Liver (tissue), 9 donors: ENCODE results near the gene ASIC4. TPM values are rescaled to one million over a fixed set of nuclear protein-coding genes. Genes with fewer than 3 reads are reported as not detected.

Experiments
- DNase-seq: peaks from one replicate; pipeline ENCODE4 v3.0.0-alpha.2; 2017; ENCODE audit warnings: low spot score
- H3K27ac ChIP-seq, 2 donors: one replicate each; pipeline ENCODE4 v1.7.0; 2013; ENCODE audit warnings: inconsistent platforms in 2 of 2, low read length in 2 of 2, control low read depth in 1 of 2, low read depth in 1 of 2, mild to moderate bottlenecking in 1 of 2
- H3K27me3 ChIP-seq, 4 donors: one replicate each; pipeline versions ENCODE4 v1.6.1 to v1.7.0; 2013; ENCODE audit warnings: low read length in 3 of 4, inconsistent platforms in 1 of 4, mild to moderate bottlenecking in 1 of 4, moderate library complexity in 1 of 4; ENCODE audit not compliant: control insufficient read depth in 4 of 4, insufficient read depth in 4 of 4
- H3K36me3 ChIP-seq, 4 donors: one replicate each; pipeline versions ENCODE4 v1.6.1 to v1.7.0; 2013; ENCODE audit warnings: low read length in 3 of 4, mild to moderate bottlenecking in 3 of 4, low read depth in 1 of 4, moderate library complexity in 1 of 4; ENCODE audit not compliant: control insufficient read depth in 4 of 4, insufficient read depth in 3 of 4
- H3K4me1 ChIP-seq, 4 donors: one replicate each; pipeline versions ENCODE4 v1.6.1 to v1.7.0; 2013; ENCODE audit warnings: low read length in 3 of 4, mild to moderate bottlenecking in 3 of 4, moderate library complexity in 1 of 4; ENCODE audit not compliant: control insufficient read depth in 4 of 4, insufficient read depth in 4 of 4
- H3K4me3 ChIP-seq, 3 donors: one replicate each; pipeline versions ENCODE4 v1.6.1 to v1.7.0; 2013; ENCODE audit warnings: low read length in 3 of 3, control low read depth in 1 of 3, low read depth in 1 of 3, mild to moderate bottlenecking in 1 of 3
- H3K9ac ChIP-seq, 2 donors: one replicate each; pipeline ENCODE4 v1.7.0; 2013; ENCODE audit warnings: low read length in 2 of 2, mild to moderate bottlenecking in 2 of 2, moderate library complexity in 2 of 2, control low read depth in 1 of 2, low read depth in 1 of 2
- H3K9me3 ChIP-seq, 4 donors: one replicate each; pipeline versions ENCODE4 v1.6.1 to v1.7.0; 2013; ENCODE audit warnings: low read length in 3 of 4; ENCODE audit not compliant: control insufficient read depth in 4 of 4
- EGR1 ChIP-seq, 2 donors: IDR thresholded peaks; 2 replicates each; pipeline ENCODE4 v1.6.1; 2016 to 2018; ENCODE audit warnings: antibody characterized with exemption in 2 of 2, low read depth in 2 of 2
- FOXA1 ChIP-seq: IDR thresholded peaks from 2 replicates; pipeline ENCODE4 v1.6.1; 2016; ENCODE audit warnings: antibody characterized with exemption
- FOXA2 ChIP-seq: IDR thresholded peaks from 2 replicates; pipeline ENCODE4 v1.6.1; 2016; ENCODE audit warnings: antibody characterized with exemption
- HNF4A ChIP-seq, 2 donors: conservative IDR thresholded peaks; 2 replicates each; pipeline ENCODE4 v1.6.1; 2016; ENCODE audit warnings: antibody characterized with exemption in 2 of 2, mild to moderate bottlenecking in 2 of 2
- HNF4G ChIP-seq: IDR thresholded peaks from 2 replicates; pipeline ENCODE4 v1.6.1; 2016; ENCODE audit warnings: antibody characterized with exemption
- NR2F2 ChIP-seq: IDR thresholded peaks from 2 replicates; pipeline ENCODE4 v1.6.1; 2016; ENCODE audit warnings: antibody characterized with exemption
- RAD21 ChIP-seq, 2 donors: IDR thresholded peaks; 2 replicates each; pipeline ENCODE4 v1.6.1; 2016; ENCODE audit warnings: antibody characterized with exemption in 2 of 2, mild to moderate bottlenecking in 2 of 2
- RXRA ChIP-seq, 2 donors: IDR thresholded peaks; 2 replicates each; pipeline ENCODE4 v1.6.1; 2017 to 2018; ENCODE audit warnings: antibody characterized with exemption in 2 of 2, mild to moderate bottlenecking in 1 of 2
- TAF1 ChIP-seq: conservative IDR thresholded peaks from 2 replicates; pipeline ENCODE4 v1.6.1; 2016; ENCODE audit warnings: antibody characterized with exemption, mild to moderate bottlenecking
- YY1 ChIP-seq: IDR thresholded peaks from 2 replicates; pipeline ENCODE4 v1.6.1; 2016; ENCODE audit warnings: antibody characterized with exemption, mild to moderate bottlenecking
- WGBS: extraction: QIAGEN DNeasy Blood & Tissue Kit; methylation state at CpG from one replicate; pipeline ENCODE4 v1.1.7; 2013; 5-methylcytosine and 5-hydroxymethylcytosine counted together
- polyA plus RNA-seq, 2 donors: library from polyadenylated mRNA; stranded (reverse) in 1 of 2; unstranded in 1 of 2; fragments of 200-250 nt in 1 of 2; fragments of >200 nt in 1 of 2; fragmentation: Nextera tagmentation in 1 of 2; extraction: Ambion mirVana in 1 of 2; gene quantifications; one replicate each; pipeline versions ENCODE4 v1.2.1 to v1.2.3, GENCODE V29; 2013 to 2015
- total RNA-seq, 2 donors: library from RNA; depleted of rRNA; stranded (reverse); fragments of >200 nt; gene quantifications; one replicate each; pipeline ENCODE4 v1.2.3, GENCODE V29; 2014
- TF ChIP-seq, protein P1 (sequence below): IDR thresholded peaks from 2 replicates; pipeline ENCODE4 v1.6.1; 2016; ENCODE audit warnings: antibody characterized with exemption, mild to moderate bottlenecking
- TF ChIP-seq, protein P2 (sequence below): IDR thresholded peaks from 2 replicates; pipeline ENCODE4 v1.6.1; 2016; ENCODE audit warnings: antibody characterized with exemption
- TF ChIP-seq, protein P3 (sequence below): fragments of 150-350 bp; IDR thresholded peaks from 2 replicates; pipeline ENCODE4 v1.5.1; 2017; ENCODE audit warnings: improper control_type of control experiment, low read depth, low read length; ENCODE audit not compliant: missing input control
- TF ChIP-seq, protein P4 (sequence below): IDR thresholded peaks from 2 replicates; pipeline ENCODE4 v1.6.1; 2016; ENCODE audit warnings: antibody characterized with exemption
- donor health status: healthy.
- donor health status: healthy.
- donor health status: healthy.
- donor health status: healthy.
- donor health status: healthy.

ASIC4 gene
- total and polyA plus RNA-seq, 4 donors: 0.08 to 1.5 TPM; not detected in 2

DNA sequence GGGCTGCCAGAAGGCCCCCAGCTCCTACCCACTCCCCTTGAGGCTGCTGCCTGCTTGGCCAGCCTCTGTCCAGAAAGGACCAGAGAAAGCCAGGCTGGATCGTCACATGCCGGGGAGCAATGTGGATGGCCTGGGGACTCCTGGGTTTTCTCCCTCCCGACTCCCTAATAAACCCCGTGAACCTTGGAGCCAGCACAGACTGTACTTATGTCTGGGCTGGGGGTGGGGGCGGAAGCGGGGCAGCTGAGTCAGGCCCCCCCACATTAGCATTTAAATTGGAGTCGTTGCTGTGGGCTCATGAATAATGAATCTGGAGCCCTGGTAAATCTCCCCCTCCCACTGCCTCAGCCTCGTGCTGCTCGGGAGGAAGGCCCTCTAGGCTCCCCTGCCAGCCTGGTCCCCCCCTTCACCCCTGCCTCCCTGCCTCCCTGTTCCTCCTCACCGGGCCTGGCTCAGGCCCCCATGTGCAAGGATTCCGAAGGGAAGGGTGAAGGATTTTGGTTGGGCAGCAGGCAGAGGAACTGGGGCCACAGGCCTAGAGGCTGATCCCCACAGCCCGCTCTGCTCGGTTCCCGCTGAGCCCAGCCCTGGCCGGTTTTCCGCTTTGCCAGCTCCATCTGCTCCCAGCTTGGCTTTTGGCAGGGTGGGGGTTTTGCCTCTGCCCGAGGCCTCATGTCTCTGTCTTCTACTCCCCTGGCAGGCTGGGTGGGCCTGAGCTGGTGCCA is 7.3 kb upstream of the ASIC4 start:
- Histone ChIP-seq H3K4me1 (peaks cover 0 to 9% (median 6%) of the 10 kb centered on the region in 4 donors), H3K4me3 (no peak overlapping the region), H3K27ac (no peak overlapping the region), H3K9ac (no peak overlapping the region), H3K27me3 (no peaks in the 10 kb centered on the region), H3K9me3 (no peaks in the 10 kb centered on the region), H3K36me3 (peaks cover 14 to 31% (median 15%) of the 10 kb centered on the region in 4 donors)
- 91% methylated on average over 17 of the region's 17 CpGs for WGBS
- TF ChIP-seq HNF4G (no peak), TAF1 (no peak), NR2F2 (no peak), EGR1 (IDR thresholded peaks at IDR 0.05; ENCODE audit: low read depth in 2 of 2) (no peak), RXRA (IDR thresholded peaks at IDR 0.05) (no peak), FOXA2 (no peak), HNF4A (conservative IDR thresholded peaks at IDR 0.05) (no peak), FOXA1 (no peak), RAD21 (IDR thresholded peaks at IDR 0.05) (no peak), YY1 (no peak)
- TF ChIP-seq, protein P1, sequence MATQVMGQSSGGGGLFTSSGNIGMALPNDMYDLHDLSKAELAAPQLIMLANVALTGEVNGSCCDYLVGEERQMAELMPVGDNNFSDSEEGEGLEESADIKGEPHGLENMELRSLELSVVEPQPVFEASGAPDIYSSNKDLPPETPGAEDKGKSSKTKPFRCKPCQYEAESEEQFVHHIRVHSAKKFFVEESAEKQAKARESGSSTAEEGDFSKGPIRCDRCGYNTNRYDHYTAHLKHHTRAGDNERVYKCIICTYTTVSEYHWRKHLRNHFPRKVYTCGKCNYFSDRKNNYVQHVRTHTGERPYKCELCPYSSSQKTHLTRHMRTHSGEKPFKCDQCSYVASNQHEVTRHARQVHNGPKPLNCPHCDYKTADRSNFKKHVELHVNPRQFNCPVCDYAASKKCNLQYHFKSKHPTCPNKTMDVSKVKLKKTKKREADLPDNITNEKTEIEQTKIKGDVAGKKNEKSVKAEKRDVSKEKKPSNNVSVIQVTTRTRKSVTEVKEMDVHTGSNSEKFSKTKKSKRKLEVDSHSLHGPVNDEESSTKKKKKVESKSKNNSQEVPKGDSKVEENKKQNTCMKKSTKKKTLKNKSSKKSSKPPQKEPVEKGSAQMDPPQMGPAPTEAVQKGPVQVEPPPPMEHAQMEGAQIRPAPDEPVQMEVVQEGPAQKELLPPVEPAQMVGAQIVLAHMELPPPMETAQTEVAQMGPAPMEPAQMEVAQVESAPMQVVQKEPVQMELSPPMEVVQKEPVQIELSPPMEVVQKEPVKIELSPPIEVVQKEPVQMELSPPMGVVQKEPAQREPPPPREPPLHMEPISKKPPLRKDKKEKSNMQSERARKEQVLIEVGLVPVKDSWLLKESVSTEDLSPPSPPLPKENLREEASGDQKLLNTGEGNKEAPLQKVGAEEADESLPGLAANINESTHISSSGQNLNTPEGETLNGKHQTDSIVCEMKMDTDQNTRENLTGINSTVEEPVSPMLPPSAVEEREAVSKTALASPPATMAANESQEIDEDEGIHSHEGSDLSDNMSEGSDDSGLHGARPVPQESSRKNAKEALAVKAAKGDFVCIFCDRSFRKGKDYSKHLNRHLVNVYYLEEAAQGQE: no peak
- TF ChIP-seq, protein P2, sequence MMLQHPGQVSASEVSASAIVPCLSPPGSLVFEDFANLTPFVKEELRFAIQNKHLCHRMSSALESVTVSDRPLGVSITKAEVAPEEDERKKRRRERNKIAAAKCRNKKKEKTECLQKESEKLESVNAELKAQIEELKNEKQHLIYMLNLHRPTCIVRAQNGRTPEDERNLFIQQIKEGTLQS: no peak
- TF ChIP-seq, protein P3, sequence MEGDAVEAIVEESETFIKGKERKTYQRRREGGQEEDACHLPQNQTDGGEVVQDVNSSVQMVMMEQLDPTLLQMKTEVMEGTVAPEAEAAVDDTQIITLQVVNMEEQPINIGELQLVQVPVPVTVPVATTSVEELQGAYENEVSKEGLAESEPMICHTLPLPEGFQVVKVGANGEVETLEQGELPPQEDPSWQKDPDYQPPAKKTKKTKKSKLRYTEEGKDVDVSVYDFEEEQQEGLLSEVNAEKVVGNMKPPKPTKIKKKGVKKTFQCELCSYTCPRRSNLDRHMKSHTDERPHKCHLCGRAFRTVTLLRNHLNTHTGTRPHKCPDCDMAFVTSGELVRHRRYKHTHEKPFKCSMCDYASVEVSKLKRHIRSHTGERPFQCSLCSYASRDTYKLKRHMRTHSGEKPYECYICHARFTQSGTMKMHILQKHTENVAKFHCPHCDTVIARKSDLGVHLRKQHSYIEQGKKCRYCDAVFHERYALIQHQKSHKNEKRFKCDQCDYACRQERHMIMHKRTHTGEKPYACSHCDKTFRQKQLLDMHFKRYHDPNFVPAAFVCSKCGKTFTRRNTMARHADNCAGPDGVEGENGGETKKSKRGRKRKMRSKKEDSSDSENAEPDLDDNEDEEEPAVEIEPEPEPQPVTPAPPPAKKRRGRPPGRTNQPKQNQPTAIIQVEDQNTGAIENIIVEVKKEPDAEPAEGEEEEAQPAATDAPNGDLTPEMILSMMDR: no peak
- TF ChIP-seq, protein P4, sequence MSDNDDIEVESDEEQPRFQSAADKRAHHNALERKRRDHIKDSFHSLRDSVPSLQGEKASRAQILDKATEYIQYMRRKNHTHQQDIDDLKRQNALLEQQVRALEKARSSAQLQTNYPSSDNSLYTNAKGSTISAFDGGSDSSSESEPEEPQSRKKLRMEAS: no peak
- no peak for DNase-seq

DNA sequence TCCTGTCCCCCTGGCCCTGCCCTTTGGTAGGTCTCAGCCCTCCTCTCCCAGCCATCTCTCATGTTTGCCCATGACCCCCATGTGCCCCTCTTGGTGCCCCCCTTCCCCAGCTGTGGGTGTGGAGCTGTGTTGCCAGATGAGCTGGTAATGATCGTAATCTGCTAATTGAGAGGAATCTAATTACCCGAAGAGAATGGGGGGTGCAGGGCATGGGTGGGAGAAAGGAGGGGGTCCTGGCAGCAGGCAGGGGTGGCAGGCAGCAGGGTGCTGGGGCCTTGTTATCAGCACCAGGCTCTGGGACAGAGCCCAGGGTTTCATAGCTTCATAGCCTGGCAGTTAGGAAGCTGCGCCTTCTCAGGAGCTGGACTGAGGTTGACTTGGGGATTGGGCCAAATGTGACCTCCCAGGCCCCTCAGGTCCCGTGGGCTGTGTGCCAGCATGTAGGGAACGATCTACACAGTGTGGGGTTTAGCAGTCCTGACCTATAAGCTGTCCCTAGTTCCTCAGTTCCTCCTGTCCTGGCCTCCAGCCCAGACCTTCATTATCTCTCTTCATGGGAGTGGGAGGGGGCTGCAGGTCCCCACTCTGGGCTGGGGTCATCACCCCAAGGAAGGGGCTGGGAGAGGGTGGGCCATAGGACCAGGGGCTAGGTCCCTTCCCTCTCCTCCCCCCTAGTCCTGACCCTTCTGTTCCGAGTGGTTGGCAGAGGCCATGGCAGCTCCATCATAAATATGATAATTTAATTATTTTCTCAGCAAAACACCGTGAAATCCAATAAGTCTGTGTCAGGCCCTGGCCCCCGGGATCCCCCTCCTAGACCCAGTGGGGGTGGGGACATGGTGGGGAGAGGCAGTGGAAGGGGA is 6.5 kb upstream of the ASIC4 start:
- Histone ChIP-seq H3K27me3 (no peaks in the 10 kb centered on the region), H3K4me1 (peaks cover 0 to 9% (median 6%) of the 10 kb centered on the region in 4 donors), H3K36me3 (peaks cover 14 to 30% (median 15%) of the 10 kb centered on the region in 4 donors), H3K9me3 (no peaks in the 10 kb centered on the region), H3K27ac (no peak overlapping the region), H3K9ac (no peak overlapping the region), H3K4me3 (no peak overlapping the region)
- WGBS: 72% methylated on average over 8 of the region's 8 CpGs
- DNase-seq: no peak
- TF ChIP-seq HNF4A (conservative IDR thresholded peaks at IDR 0.05): no peak
- TF ChIP-seq NR2F2: no peak
- no peak for TF ChIP-seq FOXA2
- TF ChIP-seq, protein P3: no peak
- TF ChIP-seq, protein P1: peak; percentile 53
- no peak for TF ChIP-seq RXRA (IDR thresholded peaks at IDR 0.05)
